A549 (cell line): ENCODE data around the gene ABCF1.

ENCODE experiments used
- CBX2 ChIP-seq: fragments of 200-600 bp; sonication (generic); IDR thresholded peaks from 2 replicates; pipeline ENCODE4 v1.6.1; 2016; ENCODE audit warnings: low read depth, mild to moderate bottlenecking, borderline replicate concordance
- CEBPB ChIP-seq, 2 experiments: fragments of >200 bp in 1 of 2; sonication (Bioruptor Twin) in 1 of 2; formaldehyde crosslinking in 1 of 2; IDR thresholded peaks; 2 replicates each; pipeline ENCODE4 v1.6.1; 2012 to 2016
- CHD4 ChIP-seq: fragments of 200-600 bp; sonication (generic); IDR thresholded peaks from 2 replicates; pipeline ENCODE4 v1.6.1; 2016; ENCODE audit warnings: antibody characterized with exemption, mild to moderate bottlenecking, borderline replicate concordance
- CTCF ChIP-seq: fragments of >200 bp; sonication (Bioruptor Twin); formaldehyde crosslinking; IDR thresholded peaks from 3 replicates; pipeline ENCODE4 v1.5.1; 2016
- EP300 ChIP-seq, 2 experiments: fragments of >200 bp; sonication (Bioruptor Twin); formaldehyde crosslinking; IDR thresholded peaks; 2 replicates in 1 of 2; 3 replicates in 1 of 2; pipeline ENCODE4 v1.6.1; 2016 to 2017
- FOSL2 ChIP-seq, 2 experiments: fragments of 450-650 bp in 1 of 2; fragments of >200 bp in 1 of 2; sonication (Bioruptor Twin) in 1 of 2; formaldehyde crosslinking; IDR thresholded peaks; 2 replicates each; pipeline versions ENCODE4 v1.5.0 to v1.6.1; 2016 to 2020; ENCODE audit warnings: mild to moderate bottlenecking in 1 of 2, moderate library complexity in 1 of 2
- POLR2A ChIP-seq: IDR thresholded peaks from 2 replicates; pipeline ENCODE4 v1.6.1; 2012; ENCODE audit warnings: mild to moderate bottlenecking, low read length
- RARB ChIP-seq: fragments of 250-450 bp; sonication (Bioruptor Pico); IDR thresholded peaks from 2 replicates; pipeline ENCODE4 v1.8.0; 2021; ENCODE audit warnings: mild to moderate bottlenecking, moderate library complexity
- RFX5 ChIP-seq: fragments of 450-650 bp; IDR thresholded peaks from 2 replicates; pipeline ENCODE4 v1.7.1; 2014; ENCODE audit warnings: antibody characterized with exemption, mild to moderate bottlenecking, moderate library complexity
- USF2 ChIP-seq: fragments of 450-650 bp; IDR thresholded peaks from 2 replicates; pipeline ENCODE4 v1.6.1; 2014; ENCODE audit warnings: antibody characterized with exemption

- TF ChIP-seq CHD4 (no peak), CTCF (no peak), EP300 (IDR thresholded peaks at IDR 0.05) (no peak), RFX5 (no peak), POLR2A (no peak), RARB (CRISPR knock-in tag) (no peak), FOSL2 (IDR thresholded peaks at IDR 0.05) (no peak), FOSL2 (CRISPR knock-in tag; IDR thresholded peaks at IDR 0.05) (no peak), CBX2 (no peak), CEBPB (IDR thresholded peaks at IDR 0.05) (no peak), USF2 (no peak)
These were observed 33.3 kb upstream of the ABCF1 start for GRCh38 chr6:30537931-30538330.
